Epithelial cell of prostate (primary cell): Measurements from ENCODE around the gene PRPS2.

Experiments
- DNase-seq: peaks from one replicate; pipeline ENCODE4 v3.0.0-alpha.2; 2011; ENCODE audit warnings: low read depth, low spot score
- H3K27ac ChIP-seq: fragments of 450-650 bp; 2 replicates; pipeline ENCODE4 v1.5.1; 2017; ENCODE audit warnings: mild to moderate bottlenecking

The PRPS2 gene

GRCh38 chrX:12791257-12792228 lies at the start of gene PRPS2:
TSS of gene PRPS2 (plus strand) at chrX:12791412. CDS start at chrX:12791498, 86 bp downstream.
- no peak within 1 kb of the TSS for H3K27ac ChIP-seq
- DNase-seq = no peak

- peak overlapping the region; percentile 32 for H3K27ac ChIP-seq
- peak; percentile 64 for DNase-seq
Measured at GRCh38 chrX:12741416-12741815, 49.8 kb upstream of the PRPS2 start.

- no peak overlapping the region for H3K27ac ChIP-seq
- no peak for DNase-seq
Measured at GRCh38 chrX:12747433-12747832, 43.8 kb upstream of the PRPS2 start.

GRCh38 chrX:12751887-12752286 lies 39.3 kb upstream of the PRPS2 start:
- DNase-seq = no peak
- H3K27ac ChIP-seq = no peak overlapping the region

GRCh38 chrX:12753366-12753765 lies 37.8 kb upstream of the PRPS2 start:
- no peak for DNase-seq
- H3K27ac ChIP-seq = no peak overlapping the region

GRCh38 chrX:12758291-12758690 lies 32.9 kb upstream of the PRPS2 start:
- no peak overlapping the region for H3K27ac ChIP-seq
- DNase-seq = no peak

GRCh38 chrX:12767856-12768255 lies 23.4 kb upstream of the PRPS2 start:
- DNase-seq = no peak
- H3K27ac ChIP-seq = no peak overlapping the region

- H3K27ac ChIP-seq = no peak overlapping the region
- DNase-seq = no peak
Measured at GRCh38 chrX:12768491-12768890, 22.7 kb upstream of the PRPS2 start.

GRCh38 chrX:12770440-12770839 lies 20.8 kb upstream of the PRPS2 start:
- H3K27ac ChIP-seq = no peak overlapping the region
- DNase-seq = no peak

GRCh38 chrX:12771445-12772069 lies 19.7 kb upstream of the PRPS2 start:
- H3K27ac ChIP-seq = no peak overlapping the region
- DNase-seq = no peak

- no peak for DNase-seq
- H3K27ac ChIP-seq = no peak overlapping the region
Measured at GRCh38 chrX:12777670-12778069, 13.5 kb upstream of the PRPS2 start.

- no peak for DNase-seq
- H3K27ac ChIP-seq = no peak overlapping the region
Measured at GRCh38 chrX:12779534-12779933, 11.7 kb upstream of the PRPS2 start.

GRCh38 chrX:12788645-12789044 lies 2.6 kb upstream of the PRPS2 start:
- no peak overlapping the region for H3K27ac ChIP-seq
- DNase-seq = no peak

- no peak overlapping the region for H3K27ac ChIP-seq
- DNase-seq = no peak
Measured at GRCh38 chrX:12789976-12790375, 1.2 kb upstream of the PRPS2 start.

GRCh38 chrX:12790885-12791256 lies 341 bp upstream of the PRPS2 start:
- DNase-seq = no peak
- no peak overlapping the region for H3K27ac ChIP-seq

- no peak overlapping the region for H3K27ac ChIP-seq
- DNase-seq = no peak
Measured at GRCh38 chrX:12792711-12793110, 1.5 kb downstream of the PRPS2 start.

GRCh38 chrX:12794654-12795053 lies 3.4 kb downstream of the PRPS2 start:
- no peak for DNase-seq
- H3K27ac ChIP-seq = no peak overlapping the region

GRCh38 chrX:12798601-12799000 lies 7.4 kb downstream of the PRPS2 start:
- no peak for DNase-seq
- H3K27ac ChIP-seq = no peak overlapping the region

GRCh38 chrX:12799118-12799517 lies 7.9 kb downstream of the PRPS2 start:
- no peak for DNase-seq
- no peak overlapping the region for H3K27ac ChIP-seq

- H3K27ac ChIP-seq = no peak overlapping the region
- no peak for DNase-seq
Measured at GRCh38 chrX:12802741-12803140, 11.5 kb downstream of the PRPS2 start.

GRCh38 chrX:12804655-12805054 lies 13.4 kb downstream of the PRPS2 start:
- peak overlapping the region; percentile 41 for H3K27ac ChIP-seq
- DNase-seq = no peak

GRCh38 chrX:12805333-12805732 lies 14.1 kb downstream of the PRPS2 start:
- DNase-seq = no peak
- peak overlapping the region; percentile 41 for H3K27ac ChIP-seq
